Stomach (tissue), 9 donors: ENCODE results near the gene KIAA1191. TPM values are rescaled to one million over a fixed set of nuclear protein-coding genes. Genes with fewer than 3 reads are reported as not detected.
"Not testable (repeated sequence)": the region's sequence is repeated elsewhere in the genome, so short reads cannot be mapped to it uniquely, and the experiment has no call there.

ENCODE experiments used
- DNase-seq, 2 donors: peaks; one replicate each; pipeline versions ENCODE4 v3.0.0 to v3.0.0-alpha.2; 2013 to 2019
- H3K27ac ChIP-seq, 5 donors: fragments of 200-600 bp in 4 of 5; sonication (generic) in 4 of 5; one replicate each; pipeline ENCODE4 v1.5.1; 2013 to 2019; ENCODE audit warnings: mild to moderate bottlenecking in 1 of 5, moderate library complexity in 1 of 5
- H3K27me3 ChIP-seq, 3 donors: fragments of 200-600 bp; sonication (generic); one replicate each; pipeline ENCODE4 v1.5.1; 2017 to 2019; ENCODE audit warnings: mixed run types in 1 of 3
- H3K36me3 ChIP-seq, 4 donors: fragments of 200-600 bp; sonication (generic); 1 replicate in 3 of 4; 2 replicates in 1 of 4; pipeline ENCODE4 v1.5.1; 2016 to 2019
- H3K4me1 ChIP-seq, 4 donors: fragments of 200-600 bp; sonication (generic); one replicate each; pipeline ENCODE4 v1.5.1; 2016 to 2019
- H3K4me3 ChIP-seq, 4 donors: fragments of 200-600 bp; sonication (generic) in 3 of 4; one replicate each; pipeline ENCODE4 v1.5.1; 2016 to 2019; ENCODE audit warnings: mild to moderate bottlenecking in 1 of 4
- H3K9me3 ChIP-seq, 4 donors: fragments of 200-600 bp; sonication (generic); one replicate each; pipeline ENCODE4 v1.5.1; 2016 to 2019
- CTCF ChIP-seq, 7 experiments: fragments of 450-650 bp in 4 of 7; fragments of 200-600 bp in 3 of 7; sonication (generic) in 3 of 7; IDR thresholded peaks; one replicate each; pipeline ENCODE4 v1.5.1; 2016 to 2019; ENCODE audit warnings: antibody characterized with exemption in 7 of 7, control low read depth in 2 of 7, mild to moderate bottlenecking in 1 of 7
- EP300 ChIP-seq: sonication (generic); formaldehyde crosslinking; IDR thresholded peaks from one replicate; pipeline ENCODE4 v1.6.1; 2017; ENCODE audit warnings: antibody characterized with exemption
- POLR2A ChIP-seq, 4 donors: fragments of 450-650 bp; IDR thresholded peaks; one replicate each; pipeline ENCODE4 v1.6.1; 2016; ENCODE audit warnings: antibody characterized with exemption in 4 of 4, control low read depth in 2 of 4, mild to moderate bottlenecking in 1 of 4, moderate library complexity in 1 of 4
- POLR2AphosphoS5 ChIP-seq, 3 donors: sonication (generic); formaldehyde crosslinking; IDR thresholded peaks; one replicate each; pipeline ENCODE4 v1.6.1; 2016; ENCODE audit warnings: antibody characterized with exemption in 3 of 3
- WGBS, 5 donors: extraction: QIAGEN DNeasy Blood & Tissue Kit in 3 of 5; methylation state at CpG; one replicate each; pipeline versions ENCODE4 v1.1.5 to v1.1.7; 2013 to 2018; 5-methylcytosine and 5-hydroxymethylcytosine counted together
- intact Hi-C: fragments of 100-400 bp; cut with DNase I; formaldehyde crosslinking; loops from one replicate; pipeline ENCODE4 v1.15.1; 2023; ENCODE audit warnings: low total_unique reads
- polyA plus RNA-seq, 3 donors: library from polyadenylated mRNA; stranded (reverse); fragments of 200-250 nt; gene quantifications; one replicate each; pipeline ENCODE4 v1.2.3, GENCODE V29; 2013
- total RNA-seq, 5 donors: library from RNA; depleted of rRNA; stranded (reverse); fragments of >200 nt; gene quantifications; one replicate each; pipeline versions ENCODE4 v1.1.0 to v1.2.3, GENCODE V29; 2014 to 2016
- donor health status: healthy with polysubstance abuse.
- donor health status: Bipolar disorder and iron deficiency.
- donor health status: healthy.

Gene KIAA1191
- total and polyA plus RNA-seq, 8 donors, result 6.1 to 398 (median 86.1) TPM

GRCh38 chr5:176408590-176408989 is 47.0 kb upstream of the KIAA1191 start:
- Histone ChIP-seq H3K4me3 (no peak overlapping the region), H3K36me3 (peaks cover 11 to 78% (median 63%) of the 10 kb centered on the region in 4 donors), H3K27ac (no peak overlapping the region), H3K4me1 (peaks cover 16 to 74% (median 30%) of the 10 kb centered on the region in 4 donors), H3K27me3 (no peaks in the 10 kb centered on the region), H3K9me3 (no peaks in the 10 kb centered on the region)
- WGBS, 5 donors, result 82 to 86% (median 84%) methylated on average over 5 of the region's 5 CpGs
- TF ChIP-seq POLR2A (IDR thresholded peaks at IDR 0.05), result no peak
- TF ChIP-seq EP300, result no peak
- no peak for DNase-seq
- intact Hi-C loops, result no loop called here

- intact Hi-C loops, result not testable (repeated sequence)
- H3K36me3 ChIP-seq, result peaks cover 11 to 78% (median 64%) of the 10 kb centered on the region in 4 donors
Measured at GRCh38 chr5:176408252-176408573, 46.6 kb upstream of the KIAA1191 start.

GRCh38 chr5:176407456-176408251 is 46.1 kb upstream of the KIAA1191 start:
- Histone ChIP-seq H3K9me3 (no peaks in the 10 kb centered on the region), H3K4me3 (no peak overlapping the region), H3K27ac (no peak overlapping the region), H3K4me1 (peaks cover 11 to 74% (median 25%) of the 10 kb centered on the region in 4 donors), H3K36me3 (peaks cover 11 to 78% (median 64%) of the 10 kb centered on the region in 4 donors), H3K27me3 (no peaks in the 10 kb centered on the region)
- intact Hi-C loops, result no loop called here
- no peak for DNase-seq
- TF ChIP-seq EP300 (no peak), POLR2AphosphoS5 (IDR thresholded peaks at IDR 0.05) (no peak), POLR2A (IDR thresholded peaks at IDR 0.05) (no peak), CTCF (IDR thresholded peaks at IDR 0.05) (no peak)
- WGBS, 5 donors, result 91 to 96% (median 93%) methylated on average over 5 to 6 of the region's 6 CpGs

More at GRCh38 chr5:176408252-176408573, 46.6 kb upstream of the KIAA1191 start:
- DNase-seq, H3K9me3 ChIP-seq, H3K4me3 ChIP-seq, H3K27ac ChIP-seq, H3K27me3 ChIP-seq: not testable (repeated sequence)
- WGBS, 5 donors, result 91 to 95% (median 93%) methylated on average over 10 of the region's 10 CpGs
- H3K4me1 ChIP-seq, result peaks cover 16 to 74% (median 28%) of the 10 kb centered on the region in 4 donors

- H3K36me3 ChIP-seq, result peaks cover 11 to 81% (median 66%) of the 10 kb centered on the region in 4 donors
- DNase-seq, result no peak
- TF ChIP-seq CTCF (IDR thresholded peaks at IDR 0.05) (no peak), POLR2A (IDR thresholded peaks at IDR 0.05) (no peak), EP300 (no peak), POLR2AphosphoS5 (IDR thresholded peaks at IDR 0.05) (no peak)
- H3K9me3 ChIP-seq, result no peaks in the 10 kb centered on the region
- H3K27ac ChIP-seq, result no peak overlapping the region
- H3K4me3 ChIP-seq, result no peak overlapping the region
- no peaks in the 10 kb centered on the region for H3K27me3 ChIP-seq
- WGBS, 5 donors, result 72 to 91% (median 88%) methylated on average over 9 of the region's 9 CpGs
- intact Hi-C loops, result no loop called here
- peaks cover 3 to 74% (median 21%) of the 10 kb centered on the region in 4 donors for H3K4me1 ChIP-seq
Measured at GRCh38 chr5:176406436-176407052, 45.0 kb upstream of the KIAA1191 start.

GRCh38 chr5:176405656-176406435 is 44.3 kb upstream of the KIAA1191 start:
- 79 to 90% (median 80%) methylated on average over 18 to 20 of the region's 20 CpGs for WGBS, 5 donors
- Histone ChIP-seq H3K27me3 (no peaks in the 10 kb centered on the region), H3K27ac (peak overlapping the region in 1 of 5 donors; percentile 73), H3K4me3 (no peak overlapping the region), H3K4me1 (peaks cover 0 to 74% (median 22%) of the 10 kb centered on the region in 4 donors), H3K36me3 (peaks cover 11 to 81% (median 70%) of the 10 kb centered on the region in 4 donors), H3K9me3 (no peaks in the 10 kb centered on the region)
- DNase-seq, result peak in 1 of 2 donors; percentile 49
- intact Hi-C loops, result no loop called here
- TF ChIP-seq CTCF (IDR thresholded peaks at IDR 0.05) (no peak), POLR2A (IDR thresholded peaks at IDR 0.05) (no peak), POLR2AphosphoS5 (IDR thresholded peaks at IDR 0.05) (no peak), EP300 (no peak)
